Measurements from ENCODE around the gene HSD17B4. TPM values are rescaled to one million over a fixed set of nuclear protein-coding genes. Genes with fewer than 3 reads are reported as not detected.

Gene HSD17B4
- polyA plus RNA-seq, 3 donors from 2014 or later, result 52.6 to 108 (median 57.1) TPM

GRCh38 chr5:119532637-119533036, 80.3 kb downstream of the HSD17B4 start:
- H3K36me3 Mint-ChIP-seq, result peaks cover 18 to 47% (median 24%) of the 10 kb centered on the region in 3 donors
- no peaks in the 10 kb centered on the region for H3K9me3 Mint-ChIP-seq
- no peaks in the 10 kb centered on the region for H3K4me1 Mint-ChIP-seq
- DNase-seq, result no peak
- no peaks in the 10 kb centered on the region for H3K27me3 Mint-ChIP-seq (ENCODE audit: low read depth in 3 of 3)
- H3K27ac Mint-ChIP-seq, result no peak overlapping the region
- no peak overlapping the region for H3K4me3 Mint-ChIP-seq

- DNase-seq, result no peak
- Mint-ChIP-seq H3K27me3 (ENCODE audit: low read depth in 3 of 3) (no peaks in the 10 kb centered on the region), H3K27ac (no peak overlapping the region), H3K4me3 (no peak overlapping the region), H3K9me3 (no peaks in the 10 kb centered on the region), H3K4me1 (no peaks in the 10 kb centered on the region), H3K36me3 (peaks cover 33 to 58% (median 43%) of the 10 kb centered on the region in 3 donors)
Observed at GRCh38 chr5:119537704-119538103, 85.4 kb downstream of the HSD17B4 start.

GRCh38 chr5:119541716-119542115, 89.4 kb downstream of the HSD17B4 start:
- peaks cover 37 to 51% (median 37%) of the 10 kb centered on the region in 3 donors for H3K36me3 Mint-ChIP-seq
- no peaks in the 10 kb centered on the region for H3K4me1 Mint-ChIP-seq
- DNase-seq, result no peak
- H3K27me3 Mint-ChIP-seq (ENCODE audit: low read depth in 3 of 3), result peaks cover 0 to 2% (median 2%) of the 10 kb centered on the region in 3 donors
- no peaks in the 10 kb centered on the region for H3K9me3 Mint-ChIP-seq
- H3K4me3 Mint-ChIP-seq, result no peak overlapping the region
- no peak overlapping the region for H3K27ac Mint-ChIP-seq

GRCh38 chr5:119551819-119552218, 99.5 kb downstream of the HSD17B4 start:
- Mint-ChIP-seq H3K4me3 (no peak overlapping the region), H3K4me1 (no peaks in the 10 kb centered on the region), H3K27me3 (ENCODE audit: low read depth in 3 of 3) (no peaks in the 10 kb centered on the region), H3K9me3 (peaks cover 3 to 10% (median 7%) of the 10 kb centered on the region in 6 donors), H3K36me3 (peaks cover 5 to 15% (median 7%) of the 10 kb centered on the region in 3 donors), H3K27ac (no peak overlapping the region)
- DNase-seq, result no peak

GRCh38 chr5:119554597-119554996, 102.3 kb downstream of the HSD17B4 start:
- Mint-ChIP-seq H3K36me3 (peaks cover 6 to 14% (median 10%) of the 10 kb centered on the region in 3 donors), H3K4me1 (no peaks in the 10 kb centered on the region), H3K27ac (no peak overlapping the region), H3K27me3 (ENCODE audit: low read depth in 3 of 3) (peaks cover 0 to 2% (median 0%) of the 10 kb centered on the region in 3 donors), H3K9me3 (peaks cover 8 to 34% (median 21%) of the 10 kb centered on the region in 6 donors), H3K4me3 (no peak overlapping the region)
- DNase-seq, result no peak

GRCh38 chr5:119570910-119571309, 118.6 kb downstream of the HSD17B4 start:
- H3K36me3 Mint-ChIP-seq, result no peaks in the 10 kb centered on the region
- no peaks in the 10 kb centered on the region for H3K4me1 Mint-ChIP-seq
- no peak for DNase-seq
- H3K27me3 Mint-ChIP-seq (ENCODE audit: low read depth in 3 of 3), result peaks cover 0 to 1% (median 0%) of the 10 kb centered on the region in 3 donors
- no peak overlapping the region for H3K4me3 Mint-ChIP-seq
- no peak overlapping the region for H3K27ac Mint-ChIP-seq
- no peaks in the 10 kb centered on the region for H3K9me3 Mint-ChIP-seq

GRCh38 chr5:119578937-119579336, 126.6 kb downstream of the HSD17B4 start:
- Mint-ChIP-seq H3K27me3 (ENCODE audit: low read depth in 3 of 3) (peaks cover 0 to 2% (median 2%) of the 10 kb centered on the region in 3 donors), H3K4me3 (no peak overlapping the region), H3K9me3 (no peaks in the 10 kb centered on the region), H3K27ac (no peak overlapping the region), H3K4me1 (no peaks in the 10 kb centered on the region), H3K36me3 (peaks cover 0 to 4% (median 0%) of the 10 kb centered on the region in 3 donors)
- DNase-seq, result no peak

- Mint-ChIP-seq H3K4me1 (no peaks in the 10 kb centered on the region), H3K9me3 (peaks cover 0 to 2% (median 0%) of the 10 kb centered on the region in 6 donors), H3K27me3 (ENCODE audit: low read depth in 3 of 3) (peaks cover 0 to 2% (median 0%) of the 10 kb centered on the region in 3 donors), H3K36me3 (peaks cover 0 to 4% (median 0%) of the 10 kb centered on the region in 3 donors), H3K4me3 (no peak overlapping the region), H3K27ac (no peak overlapping the region)
- no peak for DNase-seq
Observed at GRCh38 chr5:119582987-119583386, 130.7 kb downstream of the HSD17B4 start.

GRCh38 chr5:119583684-119584083, 131.4 kb downstream of the HSD17B4 start:
- Mint-ChIP-seq H3K4me1 (no peaks in the 10 kb centered on the region), H3K36me3 (peaks cover 0 to 4% (median 0%) of the 10 kb centered on the region in 3 donors), H3K27ac (no peak overlapping the region), H3K9me3 (peaks cover 0 to 3% (median 0%) of the 10 kb centered on the region in 6 donors), H3K27me3 (ENCODE audit: low read depth in 3 of 3) (peaks cover 0 to 2% (median 0%) of the 10 kb centered on the region in 3 donors), H3K4me3 (no peak overlapping the region)
- DNase-seq, result no peak

Other genes starting within 250 kb of the HSD17B4 start
- gene TNFAIP8, start 96.5 kb upstream of the HSD17B4 start, polyA plus RNA-seq, result 100 to 1,000 TPM in 2 of 3 donors, 10 to 100 TPM in 1; 99.7 to 162 (median 132) TPM
- not detected for gene FAM170A, start 177.1 kb downstream of the HSD17B4 start, polyA plus RNA-seq